Stomach (tissue), 4 donors: ENCODE results near the gene MRPS2.
"Not testable (repeated sequence)": the region's sequence is repeated elsewhere in the genome, so short reads cannot be mapped to it uniquely, and the experiment has no call there.

ENCODE experiments used
- POLR2A ChIP-seq, 4 donors: fragments of 450-650 bp; IDR thresholded peaks; one replicate each; pipeline ENCODE4 v1.6.1; 2016; ENCODE audit warnings: antibody characterized with exemption in 4 of 4, control low read depth in 2 of 4, mild to moderate bottlenecking in 1 of 4, moderate library complexity in 1 of 4
- POLR2AphosphoS5 ChIP-seq, 3 donors: sonication (generic); formaldehyde crosslinking; IDR thresholded peaks; one replicate each; pipeline ENCODE4 v1.6.1; 2016; ENCODE audit warnings: antibody characterized with exemption in 3 of 3
- TF ChIP-seq, protein P1 (sequence below), 7 experiments: fragments of 450-650 bp in 4 of 7; fragments of 200-600 bp in 3 of 7; sonication (generic) in 3 of 7; IDR thresholded peaks; one replicate each; pipeline ENCODE4 v1.5.1; 2016 to 2019; ENCODE audit warnings: antibody characterized with exemption in 7 of 7, control low read depth in 2 of 7, mild to moderate bottlenecking in 1 of 7

DNA sequence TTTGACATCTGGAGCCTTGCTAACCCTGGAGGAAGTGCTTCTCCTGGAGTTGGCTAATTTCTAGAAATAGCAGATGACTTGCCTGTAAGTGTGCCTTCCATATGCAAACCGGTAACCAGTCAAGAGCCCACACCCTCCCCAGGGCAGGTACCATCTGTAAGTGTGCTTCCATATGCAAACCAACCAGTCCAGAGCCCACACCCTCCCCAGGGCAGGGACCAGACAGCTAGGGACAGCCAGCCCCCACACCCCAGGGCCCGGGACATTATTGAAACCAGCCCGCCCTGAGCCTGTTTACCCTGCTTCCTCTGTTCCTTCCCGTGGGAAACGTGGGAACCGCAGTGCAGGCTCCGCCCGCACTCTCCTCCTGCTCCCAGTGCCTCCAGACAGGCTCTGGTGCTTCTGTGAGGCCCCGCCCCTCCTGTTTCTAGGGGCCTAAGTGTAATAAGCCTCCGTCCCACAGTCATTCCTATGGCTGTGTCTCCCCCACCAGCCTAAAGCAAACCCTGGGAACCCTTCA, 33.8 kb downstream of the MRPS2 start:
- TF ChIP-seq, protein P1, sequence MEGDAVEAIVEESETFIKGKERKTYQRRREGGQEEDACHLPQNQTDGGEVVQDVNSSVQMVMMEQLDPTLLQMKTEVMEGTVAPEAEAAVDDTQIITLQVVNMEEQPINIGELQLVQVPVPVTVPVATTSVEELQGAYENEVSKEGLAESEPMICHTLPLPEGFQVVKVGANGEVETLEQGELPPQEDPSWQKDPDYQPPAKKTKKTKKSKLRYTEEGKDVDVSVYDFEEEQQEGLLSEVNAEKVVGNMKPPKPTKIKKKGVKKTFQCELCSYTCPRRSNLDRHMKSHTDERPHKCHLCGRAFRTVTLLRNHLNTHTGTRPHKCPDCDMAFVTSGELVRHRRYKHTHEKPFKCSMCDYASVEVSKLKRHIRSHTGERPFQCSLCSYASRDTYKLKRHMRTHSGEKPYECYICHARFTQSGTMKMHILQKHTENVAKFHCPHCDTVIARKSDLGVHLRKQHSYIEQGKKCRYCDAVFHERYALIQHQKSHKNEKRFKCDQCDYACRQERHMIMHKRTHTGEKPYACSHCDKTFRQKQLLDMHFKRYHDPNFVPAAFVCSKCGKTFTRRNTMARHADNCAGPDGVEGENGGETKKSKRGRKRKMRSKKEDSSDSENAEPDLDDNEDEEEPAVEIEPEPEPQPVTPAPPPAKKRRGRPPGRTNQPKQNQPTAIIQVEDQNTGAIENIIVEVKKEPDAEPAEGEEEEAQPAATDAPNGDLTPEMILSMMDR (IDR thresholded peaks at IDR 0.05): not testable (repeated sequence)
- not testable (repeated sequence) for TF ChIP-seq POLR2A, POLR2AphosphoS5 (IDR thresholded peaks at IDR 0.05)
